ENCODE results near the gene ZBTB32. TPM values are rescaled to one million over a fixed set of nuclear protein-coding genes. Genes with fewer than 3 reads are reported as not detected.

The ZBTB32 gene
- total and polyA plus RNA-seq, 12 donors: 0.03 to 0.12 TPM; not detected in 10

GRCh38 chr19:35657904-35658700 lies 46.3 kb upstream of the ZBTB32 start:
- H3K4me1 ChIP-seq: no peaks in the 10 kb centered on the region
- no peaks in the 10 kb centered on the region for H3K27me3 ChIP-seq
- ATAC-seq: peak in 1 of 8 donors; percentile 43
- no peak overlapping the region for H3K27ac ChIP-seq
- H3K9me3 ChIP-seq: no peaks in the 10 kb centered on the region
- WGBS, 2 donors: 87 to 91% methylated on average over 15 of the region's 15 CpGs
- peaks cover 0 to 100% (median 62%) of the 10 kb centered on the region in 9 donors for H3K36me3 ChIP-seq
- no peak for DNase-seq
- no peak overlapping the region for H3K4me3 ChIP-seq
- TF ChIP-seq, protein P1, sequence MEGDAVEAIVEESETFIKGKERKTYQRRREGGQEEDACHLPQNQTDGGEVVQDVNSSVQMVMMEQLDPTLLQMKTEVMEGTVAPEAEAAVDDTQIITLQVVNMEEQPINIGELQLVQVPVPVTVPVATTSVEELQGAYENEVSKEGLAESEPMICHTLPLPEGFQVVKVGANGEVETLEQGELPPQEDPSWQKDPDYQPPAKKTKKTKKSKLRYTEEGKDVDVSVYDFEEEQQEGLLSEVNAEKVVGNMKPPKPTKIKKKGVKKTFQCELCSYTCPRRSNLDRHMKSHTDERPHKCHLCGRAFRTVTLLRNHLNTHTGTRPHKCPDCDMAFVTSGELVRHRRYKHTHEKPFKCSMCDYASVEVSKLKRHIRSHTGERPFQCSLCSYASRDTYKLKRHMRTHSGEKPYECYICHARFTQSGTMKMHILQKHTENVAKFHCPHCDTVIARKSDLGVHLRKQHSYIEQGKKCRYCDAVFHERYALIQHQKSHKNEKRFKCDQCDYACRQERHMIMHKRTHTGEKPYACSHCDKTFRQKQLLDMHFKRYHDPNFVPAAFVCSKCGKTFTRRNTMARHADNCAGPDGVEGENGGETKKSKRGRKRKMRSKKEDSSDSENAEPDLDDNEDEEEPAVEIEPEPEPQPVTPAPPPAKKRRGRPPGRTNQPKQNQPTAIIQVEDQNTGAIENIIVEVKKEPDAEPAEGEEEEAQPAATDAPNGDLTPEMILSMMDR (IDR thresholded peaks at IDR 0.05): no peak
- intact Hi-C loops (cut with DNase I): no loop called here

- H3K9me3 ChIP-seq: no peaks in the 10 kb centered on the region
- no peak for ATAC-seq
Observed at GRCh38 chr19:35661995-35662340, 42.4 kb upstream of the ZBTB32 start.

DNA sequence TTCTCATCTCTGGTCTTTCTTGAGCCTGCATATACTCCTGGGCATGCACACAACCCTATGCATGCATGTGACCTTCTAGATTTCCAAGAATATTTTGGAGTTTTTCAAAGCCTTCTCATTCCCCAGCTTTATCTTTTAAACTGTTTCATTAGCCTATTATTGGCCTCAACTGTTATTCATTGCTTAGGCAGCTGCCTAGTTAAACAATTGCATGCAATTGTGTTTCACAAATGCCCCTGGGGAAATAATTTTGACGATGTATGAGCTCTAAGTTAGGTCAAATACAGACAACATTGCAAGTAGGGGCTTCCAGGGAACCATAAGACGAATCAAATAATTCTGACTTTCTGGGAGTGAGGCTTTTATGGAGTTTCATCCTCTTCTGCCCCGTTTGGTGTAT lies 40.4 kb upstream of the ZBTB32 start:
- Histone ChIP-seq H3K27me3 (no peaks in the 10 kb centered on the region), H3K27ac (no peak overlapping the region), H3K4me1 (no peaks in the 10 kb centered on the region), H3K9me3 (no peaks in the 10 kb centered on the region), H3K36me3 (peaks cover 0 to 71% (median 7%) of the 10 kb centered on the region in 9 donors), H3K4me3 (no peak overlapping the region)
- 83 to 89% methylated on average over 3 of the region's 3 CpGs for WGBS, 2 donors
- no peak for ATAC-seq
- TF ChIP-seq, protein P1 (IDR thresholded peaks at IDR 0.05): no peak
- no peak for DNase-seq
- intact Hi-C loops (cut with DNase I): no loop called here

More at GRCh38 chr19:35661995-35662340, 42.4 kb upstream of the ZBTB32 start:
- Histone ChIP-seq H3K4me3 (no peak overlapping the region), H3K27ac (no peak overlapping the region), H3K36me3 (peaks cover 0 to 91% (median 26%) of the 10 kb centered on the region in 9 donors), H3K4me1 (no peaks in the 10 kb centered on the region), H3K27me3 (no peaks in the 10 kb centered on the region)
- no peak for DNase-seq
- intact Hi-C loops (cut with DNase I): no loop called here
- TF ChIP-seq, protein P1 (IDR thresholded peaks at IDR 0.05): no peak
- WGBS, 2 donors: 97 to 99% methylated on average over 6 of the region's 6 CpGs

DNA sequence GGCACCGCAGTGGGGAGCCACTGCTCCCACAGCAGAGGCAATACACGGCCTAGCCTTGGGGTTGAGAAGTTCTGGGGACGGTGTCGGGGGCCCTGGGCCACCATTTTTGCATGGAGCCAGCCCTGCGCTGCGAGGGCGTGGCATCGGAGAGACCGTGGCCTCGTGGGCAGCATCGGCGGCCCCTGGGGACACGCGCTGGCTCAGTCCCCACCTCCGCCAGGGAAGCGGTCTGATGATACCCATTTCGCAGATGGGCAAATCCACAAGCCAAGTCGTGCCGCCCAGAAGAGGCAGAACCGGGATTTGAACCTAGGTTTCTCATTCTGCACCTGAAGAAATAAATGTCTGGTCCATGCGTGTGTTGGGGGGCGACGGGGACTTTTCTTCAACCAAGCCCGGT lies 39.2 kb upstream of the ZBTB32 start:
- Histone ChIP-seq H3K4me1 (no peaks in the 10 kb centered on the region), H3K27me3 (peaks cover 0 to 5% (median 0%) of the 10 kb centered on the region in 7 donors), H3K4me3 (no peak overlapping the region), H3K27ac (no peak overlapping the region), H3K9me3 (no peaks in the 10 kb centered on the region), H3K36me3 (peaks cover 0 to 59% (median 6%) of the 10 kb centered on the region in 9 donors)
- TF ChIP-seq, protein P1 (IDR thresholded peaks at IDR 0.05): no peak
- DNase-seq: no peak
- 94 to 96% methylated on average over 24 of the region's 24 CpGs for WGBS, 2 donors
- intact Hi-C loops (cut with DNase I): no loop called here
- ATAC-seq: no peak
